Ectodermal cell (in vitro differentiated cells): ENCODE measurements around the gene ZNF888. TPM values are rescaled to one million over a fixed set of nuclear protein-coding genes. Genes with fewer than 3 reads are reported as not detected.

Experiments
- H3K27ac ChIP-seq: 2 replicates; pipeline ENCODE4 v1.7.0; 2013; ENCODE audit warnings: mild to moderate bottlenecking, low read depth, low read length; ENCODE audit not compliant: insufficient read depth, poor library complexity, severe bottlenecking
- H3K27me3 ChIP-seq: 2 replicates; pipeline ENCODE4 v1.7.0; 2013; ENCODE audit warnings: mild to moderate bottlenecking, low read length; ENCODE audit not compliant: insufficient read depth, control insufficient read depth, poor library complexity, severe bottlenecking
- H3K36me3 ChIP-seq: one replicate; pipeline ENCODE4 v1.7.0; 2013; ENCODE audit warnings: low read length; ENCODE audit not compliant: control insufficient read depth, insufficient read depth
- H3K4me1 ChIP-seq: one replicate; pipeline ENCODE4 v1.7.0; 2013; ENCODE audit warnings: low read length; ENCODE audit not compliant: control insufficient read depth, insufficient read depth
- H3K4me3 ChIP-seq: 2 replicates; pipeline ENCODE4 v1.7.0; 2013; ENCODE audit warnings: low read depth, low read length, control low read depth; ENCODE audit not compliant: insufficient read depth
- H3K9me3 ChIP-seq: 2 replicates; pipeline ENCODE4 v1.7.0; 2013; ENCODE audit warnings: mild to moderate bottlenecking, low read length, moderate library complexity; ENCODE audit not compliant: control insufficient read depth
- WGBS, 2 experiments: methylation state at CpG; one replicate each; pipeline ENCODE4 v1.1.7; 2013; ENCODE audit warnings: missing lambda C conversion rate in 2 of 2; 5-methylcytosine and 5-hydroxymethylcytosine counted together
- polyA plus RNA-seq, 4 experiments: library from polyadenylated mRNA; stranded (reverse); fragments of 50-300 nt; gene quantifications; one replicate each; pipeline ENCODE4 v1.2.3, GENCODE V29; 2013

The ZNF888 gene
- polyA plus RNA-seq (2013, experiment 1 of 4), result 6.1 TPM
- 6.4 TPM for polyA plus RNA-seq (2013, experiment 2 of 4)
- polyA plus RNA-seq (2013, experiment 3 of 4), result 5.5 TPM
- polyA plus RNA-seq (2013, experiment 4 of 4), result 5.2 TPM

GRCh38 chr19:52922841-52923777 is at the start of gene ZNF888:
Gene ZNF888, minus strand, starts transcription at chr19:52923428. Its CDS starts 5,555 bp downstream, at chr19:52917873.
- Histone ChIP-seq H3K27ac (peak within 1 kb of the TSS; percentile 73), H3K9me3 (no peaks in the 10 kb centered on the region), H3K4me1 (no peaks in the 10 kb centered on the region), H3K36me3 (peaks cover 5% of the 10 kb centered on the region), H3K4me3 (peak within 1 kb of the TSS; percentile 88), H3K27me3 (no peaks in the 10 kb centered on the region)
- 3 to 4% methylated on average over 51 to 53 of the region's 55 CpGs for WGBS, 2 experiments

- H3K4me1 ChIP-seq, result no peaks in the 10 kb centered on the region
- H3K9me3 ChIP-seq, result no peaks in the 10 kb centered on the region
- no peaks in the 10 kb centered on the region for H3K27me3 ChIP-seq
- H3K27ac ChIP-seq, result no peak overlapping the region
- WGBS, 2 experiments, result 95 to 97% methylated on average over 2 of the region's 2 CpGs
- H3K36me3 ChIP-seq, result no peaks in the 10 kb centered on the region
- H3K4me3 ChIP-seq, result no peak overlapping the region
Observed at GRCh38 chr19:52967772-52968171, 44.5 kb upstream of the ZNF888 start.

GRCh38 chr19:52963247-52963618 is 40.0 kb upstream of the ZNF888 start:
- 4 to 5% methylated on average over 12 of the region's 12 CpGs for WGBS, 2 experiments
- peak overlapping the region; percentile 83 for H3K4me3 ChIP-seq
- peak overlapping the region; percentile 37 for H3K27ac ChIP-seq
- no peaks in the 10 kb centered on the region for H3K4me1 ChIP-seq
- no peaks in the 10 kb centered on the region for H3K9me3 ChIP-seq
- peaks cover 2% of the 10 kb centered on the region for H3K36me3 ChIP-seq
- H3K27me3 ChIP-seq, result no peaks in the 10 kb centered on the region

- H3K9me3 ChIP-seq, result no peaks in the 10 kb centered on the region
Observed at GRCh38 chr19:52962394-52963246, 39.4 kb upstream of the ZNF888 start, which contains the start of gene ZNF816. Gene ZNF816, minus strand, starts transcription at chr19:52962881. Its CDS starts 6,792 bp downstream, at chr19:52956089.

GRCh38 chr19:52961981-52962380 is 38.8 kb upstream of the ZNF888 start:
- H3K9me3 ChIP-seq, result no peaks in the 10 kb centered on the region
- WGBS, 2 experiments, result 48 to 49% methylated on average over 5 of the region's 5 CpGs

More at GRCh38 chr19:52962394-52963246, 39.4 kb upstream of the ZNF888 start, which contains the start of gene ZNF816:
- peaks cover 7% of the 10 kb centered on the region for H3K36me3 ChIP-seq
- no peaks in the 10 kb centered on the region for H3K27me3 ChIP-seq
- 0% methylated on average over 55 of the region's 55 CpGs for WGBS, 2 experiments
- H3K4me3 ChIP-seq, result peak within 1 kb of the TSS; percentile 83
- peak within 1 kb of the TSS; percentile 37 for H3K27ac ChIP-seq
- H3K4me1 ChIP-seq, result no peaks in the 10 kb centered on the region

GRCh38 chr19:52959613-52960295 is 36.5 kb upstream of the ZNF888 start:
- Histone ChIP-seq H3K4me3 (no peak overlapping the region), H3K9me3 (no peaks in the 10 kb centered on the region), H3K4me1 (no peaks in the 10 kb centered on the region), H3K27me3 (no peaks in the 10 kb centered on the region), H3K36me3 (peaks cover 24% of the 10 kb centered on the region), H3K27ac (no peak overlapping the region)
- 94 to 96% methylated on average over 11 of the region's 11 CpGs for WGBS, 2 experiments

More at GRCh38 chr19:52961981-52962380, 38.8 kb upstream of the ZNF888 start:
- Histone ChIP-seq H3K27me3 (no peaks in the 10 kb centered on the region), H3K27ac (no peak overlapping the region), H3K36me3 (peaks cover 7% of the 10 kb centered on the region), H3K4me3 (peak overlapping the region; percentile 83), H3K4me1 (no peaks in the 10 kb centered on the region)

GRCh38 chr19:52957591-52957990 is 34.4 kb upstream of the ZNF888 start:
- WGBS, 2 experiments, result 95% methylated on average over 8 of the region's 8 CpGs
- no peak overlapping the region for H3K27ac ChIP-seq
- no peaks in the 10 kb centered on the region for H3K27me3 ChIP-seq
- no peak overlapping the region for H3K4me3 ChIP-seq
- no peaks in the 10 kb centered on the region for H3K4me1 ChIP-seq
- no peaks in the 10 kb centered on the region for H3K9me3 ChIP-seq
- peaks cover 41% of the 10 kb centered on the region for H3K36me3 ChIP-seq

GRCh38 chr19:52956917-52957316 is 33.7 kb upstream of the ZNF888 start:
- peaks cover 48% of the 10 kb centered on the region for H3K36me3 ChIP-seq
- 95% methylated on average over 10 of the region's 10 CpGs for WGBS, 2 experiments
- no peak overlapping the region for H3K4me3 ChIP-seq
- H3K27ac ChIP-seq, result no peak overlapping the region
- no peaks in the 10 kb centered on the region for H3K4me1 ChIP-seq
- no peaks in the 10 kb centered on the region for H3K9me3 ChIP-seq
- no peaks in the 10 kb centered on the region for H3K27me3 ChIP-seq

- Histone ChIP-seq H3K4me1 (no peaks in the 10 kb centered on the region), H3K4me3 (no peak overlapping the region), H3K27ac (no peak overlapping the region), H3K36me3 (peaks cover 56% of the 10 kb centered on the region), H3K27me3 (no peaks in the 10 kb centered on the region), H3K9me3 (no peaks in the 10 kb centered on the region)
- WGBS, 2 experiments, result 100% methylated on average over 1 of the region's 1 CpG; no CpG with 5 or more reads in 1 of the 2 experiments
Observed at GRCh38 chr19:52949422-52949821, 26.2 kb upstream of the ZNF888 start.
